ENCODE data around the gene HNRNPAB.

GRCh38 chr5:178238313-178238635 lies 33.9 kb downstream of the HNRNPAB start:
- no peak for TF ChIP-seq POLR2A (IDR thresholded peaks at IDR 0.05)
- TF ChIP-seq CTCF (IDR thresholded peaks at IDR 0.05 in 4 of 5, conservative IDR thresholded peaks at IDR 0.05 in 1 of 5) = no peak
